ENCODE data around the gene RAPGEF4. TPM values are rescaled to one million over a fixed set of nuclear protein-coding genes. Genes with fewer than 3 reads are reported as not detected.

RAPGEF4 gene
- total RNA-seq, 1 experiment from 2014 or later: 1.4 TPM

DNA sequence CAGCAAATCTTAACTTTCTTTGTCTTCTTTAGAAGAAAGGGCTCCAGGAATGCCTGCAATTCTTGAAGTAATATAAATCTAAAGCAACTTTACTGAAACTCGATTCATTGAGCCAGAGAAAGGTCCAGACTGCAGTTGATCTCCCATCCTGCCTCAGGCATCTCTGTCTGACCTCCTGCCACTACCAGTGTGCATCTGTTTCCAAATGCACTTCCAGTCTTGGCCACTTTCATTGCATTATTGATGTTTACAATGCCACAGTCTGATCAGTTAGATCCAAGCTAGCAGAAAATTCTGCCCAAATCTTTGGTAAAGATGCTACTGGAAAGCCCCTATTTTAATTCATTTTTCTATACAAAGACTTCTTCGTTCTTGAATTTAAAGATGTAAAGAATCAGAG, 158.0 kb downstream of the RAPGEF4 start:
- no peak overlapping the region for H3K18ac ChIP-seq (ENCODE audit: insufficient read length, low read depth, low read length)
- Mint-ChIP-seq H3K27me3 (ENCODE audit: low read depth) (no peaks in the 10 kb centered on the region; the same call in 1 of the 2 replicates), H3K4me1 (no peaks in the 10 kb centered on the region), H3K4me3 (no peak overlapping the region), H3K27ac (no peak overlapping the region), H3K36me3 (ENCODE audit: insufficient read depth in 1 of 3, low read depth in 3 of 3) (no peaks in the 10 kb centered on the region), H3K9me3 (no peaks in the 10 kb centered on the region)
- H3K27ac ChIP-seq (ENCODE audit: insufficient read length, low read depth, low read length): no peak overlapping the region
- no peak overlapping the region for H2AFZ ChIP-seq (ENCODE audit: low read length)
- no CpG with 5 or more reads among the region's 2 CpGs for WGBS (ENCODE audit: extremely low coverage, insufficient read length, low lambda C conversion rate)
- no peak for DNase-seq
- no peak overlapping the region for H4K91ac ChIP-seq (ENCODE audit: insufficient read length, low read depth, low read length)
- TF ChIP-seq, protein P1, sequence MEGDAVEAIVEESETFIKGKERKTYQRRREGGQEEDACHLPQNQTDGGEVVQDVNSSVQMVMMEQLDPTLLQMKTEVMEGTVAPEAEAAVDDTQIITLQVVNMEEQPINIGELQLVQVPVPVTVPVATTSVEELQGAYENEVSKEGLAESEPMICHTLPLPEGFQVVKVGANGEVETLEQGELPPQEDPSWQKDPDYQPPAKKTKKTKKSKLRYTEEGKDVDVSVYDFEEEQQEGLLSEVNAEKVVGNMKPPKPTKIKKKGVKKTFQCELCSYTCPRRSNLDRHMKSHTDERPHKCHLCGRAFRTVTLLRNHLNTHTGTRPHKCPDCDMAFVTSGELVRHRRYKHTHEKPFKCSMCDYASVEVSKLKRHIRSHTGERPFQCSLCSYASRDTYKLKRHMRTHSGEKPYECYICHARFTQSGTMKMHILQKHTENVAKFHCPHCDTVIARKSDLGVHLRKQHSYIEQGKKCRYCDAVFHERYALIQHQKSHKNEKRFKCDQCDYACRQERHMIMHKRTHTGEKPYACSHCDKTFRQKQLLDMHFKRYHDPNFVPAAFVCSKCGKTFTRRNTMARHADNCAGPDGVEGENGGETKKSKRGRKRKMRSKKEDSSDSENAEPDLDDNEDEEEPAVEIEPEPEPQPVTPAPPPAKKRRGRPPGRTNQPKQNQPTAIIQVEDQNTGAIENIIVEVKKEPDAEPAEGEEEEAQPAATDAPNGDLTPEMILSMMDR (conservative IDR thresholded peaks at IDR 0.05): no peak
- H2AK5ac ChIP-seq (ENCODE audit: insufficient read length, low read length): no peak overlapping the region
- H3K4me1 ChIP-seq (ENCODE audit: insufficient read depth, low read length): no peaks in the 10 kb centered on the region
- no peak overlapping the region for H2BK5ac ChIP-seq (ENCODE audit: insufficient read length, low read length)
- H2BK120ac ChIP-seq (ENCODE audit: low read depth, low read length, poor library complexity, severe bottlenecking): no peak overlapping the region
- no peak overlapping the region for H2BK20ac ChIP-seq (ENCODE audit: low read depth, low read length, poor library complexity, severe bottlenecking)
- no peaks in the 10 kb centered on the region for H3K79me2 ChIP-seq (ENCODE audit: insufficient read depth, low read length)
- H2BK15ac ChIP-seq (ENCODE audit: low read depth, low read length): no peak overlapping the region
- no peak overlapping the region for H3K23ac ChIP-seq (ENCODE audit: insufficient read length, low read depth, low read length)
- H3K14ac ChIP-seq (ENCODE audit: insufficient read depth, low read length): no peak overlapping the region
- H4K20me1 ChIP-seq (ENCODE audit: control insufficient read depth, insufficient read depth, insufficient read length): no peaks in the 10 kb centered on the region
- no peak overlapping the region for H4K5ac ChIP-seq (ENCODE audit: insufficient read length, low read depth, low read length)
- no peak overlapping the region for H3K4me2 ChIP-seq (ENCODE audit: insufficient read depth, insufficient read length, low read length)
- H3K9me3 ChIP-seq (ENCODE audit: control insufficient read depth, low read depth, low read length): no peaks in the 10 kb centered on the region
- no peaks in the 10 kb centered on the region for H3K23me2 ChIP-seq (ENCODE audit: insufficient read length, low read depth, low read length, poor library complexity, severe bottlenecking)
- no peaks in the 10 kb centered on the region for H3K27me3 ChIP-seq (ENCODE audit: insufficient read depth, low read length)
- H3K56ac ChIP-seq (ENCODE audit: insufficient read length, low read depth, low read length): no peak overlapping the region
- no peak overlapping the region for H3K4ac ChIP-seq (ENCODE audit: low read depth, low read length)
- no peak overlapping the region for H3T11ph ChIP-seq (ENCODE audit: low read length)
- H2BK12ac ChIP-seq (ENCODE audit: insufficient read length, low read depth, low read length): no peak overlapping the region
- no peak overlapping the region for H3K9ac ChIP-seq (ENCODE audit: extremely low read depth, insufficient read length, low read length)
- no peaks in the 10 kb centered on the region for H3K79me1 ChIP-seq (ENCODE audit: insufficient read depth, low read depth, low read length, poor library complexity, severe bottlenecking)
- no peak overlapping the region for H4K8ac ChIP-seq (replicated peaks; ENCODE audit: insufficient read length, low read depth, low read length)
